Measurements from ENCODE around the gene AS3MT. TPM values are rescaled to one million over a fixed set of nuclear protein-coding genes. Genes with fewer than 3 reads are reported as not detected.
A peak's percentile ranks its signal among the peaks of the same experiment; 100 is the strongest.
"Not testable (repeated sequence)": the region's sequence is repeated elsewhere in the genome, so short reads cannot be mapped to it uniquely, and the experiment has no call there.

The AS3MT gene
- total RNA-seq, 1 experiment from 2014 or later, result 9.3 TPM

DNA sequence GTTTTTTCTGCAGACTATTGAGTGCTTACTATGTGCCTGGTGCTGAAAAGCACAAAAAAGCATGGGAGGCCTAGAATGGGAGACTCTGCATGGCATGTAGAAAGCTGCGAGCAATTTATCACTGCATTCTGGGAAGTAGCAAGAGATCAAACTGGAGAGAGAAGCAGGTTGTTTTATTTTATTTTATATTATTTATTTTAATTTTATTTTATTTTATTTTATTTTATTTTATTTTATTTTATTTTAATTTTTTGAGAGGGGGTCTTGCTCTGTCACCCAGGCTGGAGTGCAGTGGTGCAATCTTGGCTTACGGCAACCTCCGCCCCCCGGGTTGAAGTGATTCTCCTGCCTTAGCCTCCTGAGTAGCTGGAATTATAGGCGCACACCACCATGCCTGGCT is 49.3 kb upstream of the AS3MT start:
- H3K27me3 Mint-ChIP-seq (ENCODE audit: low read depth); H3K4me3 Mint-ChIP-seq; ATAC-seq; H3K27ac Mint-ChIP-seq; H3K36me3 Mint-ChIP-seq; DNase-seq (ENCODE audit: low spot score): not testable (repeated sequence)
- H3K4me1 Mint-ChIP-seq, result peaks cover 14% of the 10 kb centered on the region
- ChIA-PET CTCF (interaction anchor here (0.9 to 1.7 kb wide), 3 partner anchors 15 to 82 kb away, joined by 3 to 4 read pairs (median 3); no protein-coding TSS in a partner anchor), POLR2A (interaction anchor here (0.9 kb wide), 1 partner anchor 412 kb away, joined by 3 read pairs; no protein-coding TSS in a partner anchor)
- peaks cover 12% of the 10 kb centered on the region for H3K9me3 Mint-ChIP-seq
- peak; percentile 95 for TF ChIP-seq HMGA2 (CRISPR knock-in tag; IDR thresholded peaks at IDR 0.05)

DNA sequence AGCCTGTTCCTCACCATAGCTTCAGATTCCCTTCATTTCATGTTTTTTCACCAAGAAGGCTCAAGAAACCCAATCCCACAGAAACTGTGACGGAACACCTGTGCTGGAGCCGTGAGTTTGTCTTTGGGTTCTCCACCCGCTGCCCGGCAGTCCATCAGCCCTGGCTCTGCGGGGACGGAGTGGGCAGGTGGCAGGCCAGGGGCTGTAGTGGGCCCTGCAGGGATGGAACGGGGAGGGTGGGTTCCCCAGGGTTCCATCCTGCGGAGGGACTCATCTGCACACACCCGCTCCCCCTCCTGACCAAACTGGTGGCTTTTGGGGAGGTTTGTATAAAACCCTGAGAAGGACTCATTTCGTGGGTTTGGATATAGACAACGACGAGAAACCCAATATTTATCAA is 47.0 kb upstream of the AS3MT start:
- TF ChIP-seq ZNF416 (CRISPR knock-in tag; IDR thresholded peaks at IDR 0.05) (no peak), GABPB1 (CRISPR knock-in tag; IDR thresholded peaks at IDR 0.05) (no peak), ETV6 (CRISPR knock-in tag; IDR thresholded peaks at IDR 0.05) (no peak), ZNF219 (CRISPR knock-in tag; IDR thresholded peaks at IDR 0.05; ENCODE audit: borderline replicate concordance) (no peak), ZBTB21 (CRISPR knock-in tag; IDR thresholded peaks at IDR 0.05; ENCODE audit: borderline replicate concordance) (no peak), NR2C2 (CRISPR knock-in tag; IDR thresholded peaks at IDR 0.05) (no peak), NFYB (CRISPR knock-in tag; conservative IDR thresholded peaks at IDR 0.05; ENCODE audit: low read depth) (no peak)
- TF ChIP-seq, protein P1, sequence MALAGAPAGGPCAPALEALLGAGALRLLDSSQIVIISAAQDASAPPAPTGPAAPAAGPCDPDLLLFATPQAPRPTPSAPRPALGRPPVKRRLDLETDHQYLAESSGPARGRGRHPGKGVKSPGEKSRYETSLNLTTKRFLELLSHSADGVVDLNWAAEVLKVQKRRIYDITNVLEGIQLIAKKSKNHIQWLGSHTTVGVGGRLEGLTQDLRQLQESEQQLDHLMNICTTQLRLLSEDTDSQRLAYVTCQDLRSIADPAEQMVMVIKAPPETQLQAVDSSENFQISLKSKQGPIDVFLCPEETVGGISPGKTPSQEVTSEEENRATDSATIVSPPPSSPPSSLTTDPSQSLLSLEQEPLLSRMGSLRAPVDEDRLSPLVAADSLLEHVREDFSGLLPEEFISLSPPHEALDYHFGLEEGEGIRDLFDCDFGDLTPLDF (CRISPR knock-in tag; IDR thresholded peaks at IDR 0.05), result no peak
- TF ChIP-seq, protein P2, sequence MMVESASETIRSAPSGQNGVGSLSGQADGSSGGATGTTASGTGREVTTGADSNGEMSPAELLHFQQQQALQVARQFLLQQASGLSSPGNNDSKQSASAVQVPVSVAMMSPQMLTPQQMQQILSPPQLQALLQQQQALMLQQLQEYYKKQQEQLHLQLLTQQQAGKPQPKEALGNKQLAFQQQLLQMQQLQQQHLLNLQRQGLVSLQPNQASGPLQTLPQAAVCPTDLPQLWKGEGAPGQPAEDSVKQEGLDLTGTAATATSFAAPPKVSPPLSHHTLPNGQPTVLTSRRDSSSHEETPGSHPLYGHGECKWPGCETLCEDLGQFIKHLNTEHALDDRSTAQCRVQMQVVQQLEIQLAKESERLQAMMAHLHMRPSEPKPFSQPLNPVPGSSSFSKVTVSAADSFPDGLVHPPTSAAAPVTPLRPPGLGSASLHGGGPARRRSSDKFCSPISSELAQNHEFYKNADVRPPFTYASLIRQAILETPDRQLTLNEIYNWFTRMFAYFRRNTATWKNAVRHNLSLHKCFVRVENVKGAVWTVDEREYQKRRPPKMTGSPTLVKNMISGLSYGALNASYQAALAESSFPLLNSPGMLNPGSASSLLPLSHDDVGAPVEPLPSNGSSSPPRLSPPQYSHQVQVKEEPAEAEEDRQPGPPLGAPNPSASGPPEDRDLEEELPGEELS (CRISPR knock-in tag; IDR thresholded peaks at IDR 0.05), result no peak
- TF ChIP-seq, protein P3, sequence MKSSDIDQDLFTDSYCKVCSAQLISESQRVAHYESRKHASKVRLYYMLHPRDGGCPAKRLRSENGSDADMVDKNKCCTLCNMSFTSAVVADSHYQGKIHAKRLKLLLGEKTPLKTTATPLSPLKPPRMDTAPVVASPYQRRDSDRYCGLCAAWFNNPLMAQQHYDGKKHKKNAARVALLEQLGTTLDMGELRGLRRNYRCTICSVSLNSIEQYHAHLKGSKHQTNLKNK (CRISPR knock-in tag; IDR thresholded peaks at IDR 0.05), result no peak
- TF ChIP-seq, protein P4, sequence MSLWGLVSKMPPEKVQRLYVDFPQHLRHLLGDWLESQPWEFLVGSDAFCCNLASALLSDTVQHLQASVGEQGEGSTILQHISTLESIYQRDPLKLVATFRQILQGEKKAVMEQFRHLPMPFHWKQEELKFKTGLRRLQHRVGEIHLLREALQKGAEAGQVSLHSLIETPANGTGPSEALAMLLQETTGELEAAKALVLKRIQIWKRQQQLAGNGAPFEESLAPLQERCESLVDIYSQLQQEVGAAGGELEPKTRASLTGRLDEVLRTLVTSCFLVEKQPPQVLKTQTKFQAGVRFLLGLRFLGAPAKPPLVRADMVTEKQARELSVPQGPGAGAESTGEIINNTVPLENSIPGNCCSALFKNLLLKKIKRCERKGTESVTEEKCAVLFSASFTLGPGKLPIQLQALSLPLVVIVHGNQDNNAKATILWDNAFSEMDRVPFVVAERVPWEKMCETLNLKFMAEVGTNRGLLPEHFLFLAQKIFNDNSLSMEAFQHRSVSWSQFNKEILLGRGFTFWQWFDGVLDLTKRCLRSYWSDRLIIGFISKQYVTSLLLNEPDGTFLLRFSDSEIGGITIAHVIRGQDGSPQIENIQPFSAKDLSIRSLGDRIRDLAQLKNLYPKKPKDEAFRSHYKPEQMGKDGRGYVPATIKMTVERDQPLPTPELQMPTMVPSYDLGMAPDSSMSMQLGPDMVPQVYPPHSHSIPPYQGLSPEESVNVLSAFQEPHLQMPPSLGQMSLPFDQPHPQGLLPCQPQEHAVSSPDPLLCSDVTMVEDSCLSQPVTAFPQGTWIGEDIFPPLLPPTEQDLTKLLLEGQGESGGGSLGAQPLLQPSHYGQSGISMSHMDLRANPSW (CRISPR knock-in tag; conservative IDR thresholded peaks at IDR 0.05; ENCODE audit: low read depth), result no peak
- Mint-ChIP-seq H3K36me3 (peaks cover 11% of the 10 kb centered on the region), H3K9me3 (peaks cover 14% of the 10 kb centered on the region), H3K27me3 (ENCODE audit: low read depth) (no peaks in the 10 kb centered on the region), H3K4me1 (no peaks in the 10 kb centered on the region), H3K27ac (no peak overlapping the region), H3K4me3 (no peak overlapping the region)
- CTCF ChIA-PET, result no interaction called here
- DNase-seq (ENCODE audit: low spot score) (no peak), ATAC-seq (no peak)
- POLR2A ChIA-PET, result no interaction called here

DNA sequence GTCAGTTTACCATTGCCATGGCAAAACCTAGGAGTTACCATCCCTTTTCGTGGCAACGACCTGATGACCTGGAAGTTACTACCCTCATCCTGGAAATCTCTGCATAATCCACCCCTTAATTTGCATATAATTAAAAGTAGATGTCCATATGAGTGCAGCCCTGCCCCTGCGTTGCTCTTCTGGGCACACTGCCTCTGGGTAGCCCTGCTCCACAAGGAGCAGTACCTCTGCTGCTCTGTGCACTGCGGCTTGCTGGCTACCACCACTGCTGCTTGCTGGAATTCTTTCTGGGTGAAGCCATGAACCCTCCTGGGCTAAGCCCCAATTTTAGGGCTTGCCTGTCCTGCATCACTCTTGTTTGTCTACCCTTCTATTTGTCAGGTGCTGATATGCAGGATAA is 44.6 kb upstream of the AS3MT start:
- Mint-ChIP-seq H3K9me3 (peaks cover 14% of the 10 kb centered on the region), H3K27ac (no peak overlapping the region), H3K27me3 (ENCODE audit: low read depth) (no peaks in the 10 kb centered on the region), H3K4me3 (no peak overlapping the region), H3K4me1 (no peaks in the 10 kb centered on the region), H3K36me3 (peaks cover 11% of the 10 kb centered on the region)
- DNase-seq (ENCODE audit: low spot score) (no peak), ATAC-seq (no peak)
- CTCF ChIA-PET, result no interaction called here
- POLR2A ChIA-PET, result no interaction called here
- TF ChIP-seq ZNF219 (CRISPR knock-in tag; IDR thresholded peaks at IDR 0.05; ENCODE audit: borderline replicate concordance) (no peak), ZNF263 (CRISPR knock-in tag; IDR thresholded peaks at IDR 0.05; ENCODE audit: low read depth) (no peak), TEAD4 (CRISPR knock-in tag; IDR thresholded peaks at IDR 0.05) (no peak), RELA (CRISPR knock-in tag; IDR thresholded peaks at IDR 0.05; ENCODE audit: borderline replicate concordance) (no peak), GTF2I (CRISPR knock-in tag; conservative IDR thresholded peaks at IDR 0.05) (no peak)
- TF ChIP-seq, protein P5, sequence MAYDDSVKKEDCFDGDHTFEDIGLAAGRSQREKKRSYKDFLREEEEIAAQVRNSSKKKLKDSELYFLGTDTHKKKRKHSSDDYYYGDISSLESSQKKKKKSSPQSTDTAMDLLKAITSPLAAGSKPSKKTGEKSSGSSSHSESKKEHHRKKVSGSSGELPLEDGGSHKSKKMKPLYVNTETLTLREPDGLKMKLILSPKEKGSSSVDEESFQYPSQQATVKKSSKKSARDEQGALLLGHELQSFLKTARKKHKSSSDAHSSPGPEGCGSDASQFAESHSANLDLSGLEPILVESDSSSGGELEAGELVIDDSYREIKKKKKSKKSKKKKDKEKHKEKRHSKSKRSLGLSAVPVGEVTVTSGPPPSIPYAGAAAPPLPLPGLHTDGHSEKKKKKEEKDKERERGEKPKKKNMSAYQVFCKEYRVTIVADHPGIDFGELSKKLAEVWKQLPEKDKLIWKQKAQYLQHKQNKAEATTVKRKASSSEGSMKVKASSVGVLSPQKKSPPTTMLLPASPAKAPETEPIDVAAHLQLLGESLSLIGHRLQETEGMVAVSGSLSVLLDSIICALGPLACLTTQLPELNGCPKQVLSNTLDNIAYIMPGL (CRISPR knock-in tag; IDR thresholded peaks at IDR 0.05), result no peak
- TF ChIP-seq, protein P6, sequence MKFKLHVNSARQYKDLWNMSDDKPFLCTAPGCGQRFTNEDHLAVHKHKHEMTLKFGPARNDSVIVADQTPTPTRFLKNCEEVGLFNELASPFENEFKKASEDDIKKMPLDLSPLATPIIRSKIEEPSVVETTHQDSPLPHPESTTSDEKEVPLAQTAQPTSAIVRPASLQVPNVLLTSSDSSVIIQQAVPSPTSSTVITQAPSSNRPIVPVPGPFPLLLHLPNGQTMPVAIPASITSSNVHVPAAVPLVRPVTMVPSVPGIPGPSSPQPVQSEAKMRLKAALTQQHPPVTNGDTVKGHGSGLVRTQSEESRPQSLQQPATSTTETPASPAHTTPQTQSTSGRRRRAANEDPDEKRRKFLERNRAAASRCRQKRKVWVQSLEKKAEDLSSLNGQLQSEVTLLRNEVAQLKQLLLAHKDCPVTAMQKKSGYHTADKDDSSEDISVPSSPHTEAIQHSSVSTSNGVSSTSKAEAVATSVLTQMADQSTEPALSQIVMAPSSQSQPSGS (CRISPR knock-in tag; IDR thresholded peaks at IDR 0.05; ENCODE audit: borderline replicate concordance, low read depth), result no peak
- TF ChIP-seq, protein P2 (CRISPR knock-in tag; IDR thresholded peaks at IDR 0.05), result no peak

Measured in WTC11 (cell line).